Activated CD4-positive, alpha-beta memory T cell treated with anti-CD3 and anti-CD28 coated beads for 36 hours (primary cell): ENCODE measurements around the gene STXBP4. TPM values are rescaled to one million over a fixed set of nuclear protein-coding genes. Genes with fewer than 3 reads are reported as not detected.

Experiments used
- CTCF ChIA-PET: fragments of 350-600 bp; sonication (Branson Sonifier 250); formaldehyde crosslinking; loops from one replicate; lab custom pipeline; 2021; ENCODE audit warnings: antibody characterized with exemption, inconsistent platforms; lab: Charles Lee
- POLR2A ChIA-PET: fragments of 350-600 bp; sonication (Branson Sonifier 250); formaldehyde crosslinking; loops from one replicate; lab custom pipeline; 2021; ENCODE audit warnings: antibody characterized with exemption; lab: Charles Lee
- DNase-seq: peaks from one replicate; pipeline ENCODE4 v3.0.0-alpha.2; 2020
- H3K27ac Mint-ChIP-seq: one replicate; pipeline ENCODE4 v1.8.0; 2021; ENCODE audit warnings: mixed read lengths
- H3K27me3 Mint-ChIP-seq: one replicate; pipeline ENCODE4 v1.8.0; 2021; ENCODE audit warnings: mixed read lengths
- H3K36me3 Mint-ChIP-seq: one replicate; pipeline ENCODE4 v1.8.0; 2021; ENCODE audit warnings: mixed read lengths
- H3K4me1 Mint-ChIP-seq: one replicate; pipeline ENCODE4 v1.8.0; 2021; ENCODE audit warnings: low read depth, mixed read lengths
- H3K4me3 Mint-ChIP-seq: one replicate; pipeline ENCODE4 v1.8.0; 2021; ENCODE audit warnings: mild to moderate bottlenecking, mixed read lengths
- H3K9me3 Mint-ChIP-seq: one replicate; pipeline ENCODE4 v1.8.0; 2021; ENCODE audit warnings: mixed read lengths
- intact Hi-C: fragments of 100-400 bp; cut with micrococcal nuclease; formaldehyde crosslinking; loops from one replicate; pipeline ENCODE4 v1.15.1; 2023
- total RNA-seq, 2 experiments: library from RNA; stranded (reverse); gene quantifications; one replicate each; pipeline ENCODE4 v1.2.3, GENCODE V29; 2021

STXBP4 gene
- total RNA-seq, 2 experiments from 2014 or later = 3.2 to 4.3 TPM

DNA sequence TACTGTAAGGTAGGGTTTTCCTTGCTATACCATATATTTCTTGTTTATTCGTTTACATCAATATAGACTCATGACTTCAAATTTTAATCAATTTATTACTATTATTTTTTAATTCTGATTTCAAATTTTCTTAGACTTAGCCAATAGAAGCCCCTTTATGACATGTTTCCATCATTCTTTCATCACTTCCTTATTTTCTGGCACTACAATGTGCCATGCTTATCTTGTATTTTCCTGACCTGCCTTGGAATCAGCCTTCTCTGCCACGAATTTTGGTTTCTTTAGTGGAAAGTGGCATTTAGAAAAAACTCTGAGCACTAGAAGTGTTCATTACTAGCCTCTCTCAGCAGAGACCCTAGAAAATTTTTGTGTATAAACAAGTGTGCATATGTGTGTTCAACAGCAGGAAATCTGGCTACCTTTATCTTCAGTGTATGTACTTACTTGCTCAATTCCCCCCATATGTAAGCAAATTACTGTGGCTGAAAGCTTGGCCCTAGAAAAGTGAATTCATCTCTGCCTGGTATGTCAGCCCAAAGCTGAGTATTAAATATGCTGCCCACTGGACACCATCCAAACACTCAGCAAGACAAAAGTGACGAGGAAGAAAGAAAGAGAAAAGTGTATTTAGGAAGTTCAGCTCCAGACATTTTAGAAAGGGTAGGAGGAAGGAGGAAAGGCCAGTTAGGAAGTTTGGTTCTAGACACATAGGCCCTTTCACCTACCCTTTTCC is 4.0 kb downstream of the STXBP4 start:
- intact Hi-C loops = no loop called here
- H3K36me3 Mint-ChIP-seq = peaks cover 2% of the 10 kb centered on the region
- H3K27me3 Mint-ChIP-seq = no peaks in the 10 kb centered on the region
- no peak for DNase-seq
- peaks cover 9% of the 10 kb centered on the region for H3K4me1 Mint-ChIP-seq
- no peak overlapping the region for H3K4me3 Mint-ChIP-seq
- ChIA-PET POLR2A (no interaction called here), CTCF (interaction anchor here (1.0 to 1.2 kb wide), 2 partner anchors 554 to 745 kb away, joined by 3 to 4 read pairs; no protein-coding TSS in a partner anchor)
- H3K9me3 Mint-ChIP-seq = no peaks in the 10 kb centered on the region
- no peak overlapping the region for H3K27ac Mint-ChIP-seq

DNA sequence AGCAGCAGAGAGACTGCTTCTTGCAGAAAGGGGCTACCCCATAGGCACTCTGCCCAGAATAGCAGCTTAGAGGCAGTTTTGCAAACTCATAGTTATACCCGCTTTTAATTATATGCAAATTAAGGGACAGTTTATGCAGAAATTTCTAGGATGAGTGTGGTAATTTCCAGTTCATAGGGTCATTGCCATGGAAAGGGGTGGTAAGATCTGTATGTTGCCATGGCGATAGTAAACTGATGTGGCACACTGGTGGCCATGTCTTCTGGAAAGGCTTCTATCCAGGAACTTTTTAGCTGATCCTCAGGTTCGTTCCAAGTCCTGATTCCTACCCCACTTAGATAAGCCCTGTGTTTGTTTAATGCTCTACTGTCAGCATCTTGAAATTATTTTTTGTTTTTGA is 6.2 kb downstream of the STXBP4 start:
- Mint-ChIP-seq H3K4me1 (peaks cover 10% of the 10 kb centered on the region), H3K36me3 (peaks cover 2% of the 10 kb centered on the region), H3K4me3 (no peak overlapping the region), H3K9me3 (peaks cover 2% of the 10 kb centered on the region), H3K27me3 (no peaks in the 10 kb centered on the region), H3K27ac (no peak overlapping the region)
- intact Hi-C loops = no loop called here
- CTCF ChIA-PET = interaction anchor here (0.6 kb wide), 1 partner anchor 19 kb away, joined by 3 read pairs; no protein-coding TSS in a partner anchor
- no peak for DNase-seq
- POLR2A ChIA-PET = no interaction called here

DNA sequence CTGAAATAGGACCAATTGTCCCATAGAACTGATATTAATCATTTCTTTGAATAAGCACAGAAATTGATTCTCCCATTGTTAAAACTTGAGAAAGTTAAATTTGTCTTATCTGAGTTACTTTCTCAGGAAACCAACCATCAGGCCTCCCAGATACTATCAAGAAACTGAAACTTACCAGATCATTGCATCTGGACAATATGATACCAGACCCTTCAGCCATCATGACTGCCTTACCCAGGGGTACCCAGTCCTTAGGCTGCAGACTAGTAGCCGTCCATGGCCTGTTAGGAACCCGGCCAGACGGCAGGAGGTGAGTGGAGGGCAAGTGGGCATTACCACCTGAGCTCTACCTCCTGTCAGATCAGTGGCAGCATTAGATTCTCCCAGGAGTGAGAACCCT is 7.8 kb downstream of the STXBP4 start:
- Mint-ChIP-seq H3K27me3 (no peaks in the 10 kb centered on the region), H3K4me3 (no peak overlapping the region), H3K27ac (no peak overlapping the region), H3K36me3 (peaks cover 4% of the 10 kb centered on the region), H3K9me3 (peaks cover 4% of the 10 kb centered on the region), H3K4me1 (peaks cover 10% of the 10 kb centered on the region)
- ChIA-PET CTCF (no interaction called here), POLR2A (no interaction called here)
- DNase-seq = no peak
- intact Hi-C loops = no loop called here

DNA sequence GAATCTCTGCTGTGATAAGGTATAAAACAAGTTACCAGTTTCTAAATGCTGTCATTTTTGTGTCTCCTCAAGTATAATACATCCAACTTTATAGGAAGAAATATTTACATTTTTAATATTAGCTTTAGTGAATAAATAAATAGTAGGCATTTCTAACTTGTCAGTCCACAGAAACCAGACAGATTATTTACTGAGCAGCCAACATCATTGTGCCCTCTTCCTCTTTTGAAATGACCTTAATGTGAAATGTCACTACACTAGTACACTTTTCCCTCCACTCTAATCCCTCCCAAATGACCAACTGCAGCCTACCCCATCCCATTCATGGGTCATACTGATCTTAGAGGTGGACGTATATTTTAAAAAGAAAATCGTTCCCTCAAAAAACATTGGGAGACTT is 9.2 kb downstream of the STXBP4 start:
- no peak for DNase-seq
- Mint-ChIP-seq H3K36me3 (peaks cover 4% of the 10 kb centered on the region), H3K9me3 (peaks cover 4% of the 10 kb centered on the region), H3K4me1 (peaks cover 10% of the 10 kb centered on the region), H3K27ac (no peak overlapping the region), H3K4me3 (no peak overlapping the region), H3K27me3 (no peaks in the 10 kb centered on the region)
- ChIA-PET POLR2A (no interaction called here), CTCF (interaction anchor here (1.0 to 1.1 kb wide), 2 partner anchors 16 to 378 kb away, joined by 3 to 4 read pairs; no protein-coding TSS in a partner anchor)
- intact Hi-C loops = no loop called here

DNA sequence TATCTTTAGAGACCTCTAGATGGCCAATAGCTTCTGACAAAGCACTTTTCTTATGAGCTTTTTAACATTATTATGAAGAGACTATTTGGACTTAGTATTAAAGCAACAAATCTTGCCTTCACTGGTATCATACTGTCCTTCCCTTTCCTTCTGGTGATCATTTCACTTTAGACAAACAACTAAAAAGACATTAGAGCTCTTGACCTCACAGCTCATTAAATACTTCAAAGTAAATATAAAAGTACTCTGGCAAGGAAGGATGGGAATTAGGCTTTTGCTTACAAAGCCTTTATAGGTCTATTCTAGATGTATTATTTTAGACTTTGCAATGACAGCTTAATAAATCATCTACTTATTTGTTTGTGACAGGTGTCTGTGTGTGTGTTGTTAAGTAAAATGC is 11.1 kb downstream of the STXBP4 start:
- Mint-ChIP-seq H3K9me3 (peaks cover 4% of the 10 kb centered on the region), H3K4me1 (peaks cover 10% of the 10 kb centered on the region), H3K36me3 (peaks cover 4% of the 10 kb centered on the region), H3K27ac (no peak overlapping the region), H3K4me3 (no peak overlapping the region), H3K27me3 (no peaks in the 10 kb centered on the region)
- POLR2A ChIA-PET = no interaction called here
- intact Hi-C loops = no loop called here
- CTCF ChIA-PET = interaction anchor here (1.0 kb wide), 1 partner anchor 14 kb away, joined by 5 read pairs; no protein-coding TSS in a partner anchor
- DNase-seq = no peak

DNA sequence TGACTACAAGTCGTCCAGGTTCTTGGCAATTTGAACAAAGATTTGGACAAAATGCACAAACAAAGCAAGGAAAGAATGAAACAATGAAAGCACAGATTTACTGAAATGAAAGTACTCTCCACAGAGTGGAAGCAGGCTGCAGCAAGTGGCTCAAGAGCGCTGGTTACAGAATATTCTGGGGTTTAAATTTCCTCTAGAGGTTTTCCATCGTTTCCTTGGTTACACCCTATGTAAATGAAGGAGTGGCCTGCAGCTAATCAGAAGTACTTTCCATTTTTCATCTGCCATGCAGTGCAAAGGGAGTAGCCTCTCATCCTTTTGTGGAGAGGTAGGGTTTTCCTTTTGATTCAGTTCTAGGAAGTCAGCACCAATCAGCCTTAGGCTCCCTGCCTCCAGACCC is 11.8 kb downstream of the STXBP4 start:
- intact Hi-C loops = no loop called here
- Mint-ChIP-seq H3K36me3 (peaks cover 4% of the 10 kb centered on the region), H3K4me3 (no peak overlapping the region), H3K27me3 (no peaks in the 10 kb centered on the region), H3K27ac (no peak overlapping the region), H3K4me1 (peaks cover 10% of the 10 kb centered on the region), H3K9me3 (peaks cover 4% of the 10 kb centered on the region)
- ChIA-PET POLR2A (no interaction called here), CTCF (no interaction called here)
- DNase-seq = no peak

DNA sequence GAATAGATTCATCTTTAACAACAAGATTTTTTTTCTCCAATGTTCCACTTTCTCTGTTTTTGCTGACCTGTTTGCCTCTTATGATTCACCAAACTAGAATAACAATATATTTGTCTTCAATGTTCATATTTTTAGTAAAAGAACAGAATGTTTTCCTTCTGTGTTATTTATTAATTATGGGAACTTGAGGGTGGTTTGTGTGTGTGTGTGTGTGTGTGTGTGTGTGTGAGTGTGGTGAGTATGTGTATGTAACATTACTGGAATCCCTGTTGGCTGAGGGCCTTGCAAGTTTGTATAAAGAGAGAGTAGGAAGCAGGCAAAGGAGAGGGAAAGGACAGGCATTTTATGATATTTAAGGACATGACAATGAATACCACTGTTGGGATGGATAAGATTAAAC is 13.8 kb downstream of the STXBP4 start:
- ChIA-PET CTCF (no interaction called here), POLR2A (no interaction called here)
- Mint-ChIP-seq H3K4me1 (peaks cover 3% of the 10 kb centered on the region), H3K9me3 (peaks cover 4% of the 10 kb centered on the region), H3K4me3 (no peak overlapping the region), H3K27me3 (no peaks in the 10 kb centered on the region), H3K36me3 (peaks cover 3% of the 10 kb centered on the region), H3K27ac (no peak overlapping the region)
- intact Hi-C loops = no loop called here
- DNase-seq = no peak

DNA sequence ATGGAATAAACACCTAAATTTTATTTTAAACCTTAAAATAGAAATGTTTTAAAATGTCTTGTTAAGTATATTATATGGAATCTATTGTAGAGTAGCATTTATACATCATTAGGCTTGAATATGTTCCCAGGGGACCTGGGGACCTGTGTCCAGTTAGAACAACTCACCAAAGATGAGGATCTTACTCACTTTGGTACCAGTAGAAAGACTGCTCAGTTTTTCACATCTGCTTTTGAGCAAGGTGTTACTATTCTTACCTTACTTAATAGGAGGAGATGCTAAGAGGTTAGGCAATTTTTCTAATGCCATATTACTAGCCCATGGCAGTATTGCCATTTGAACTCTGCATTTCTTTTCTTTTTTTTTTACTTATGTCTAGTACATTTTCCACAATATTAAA is 14.7 kb downstream of the STXBP4 start:
- POLR2A ChIA-PET = no interaction called here
- Mint-ChIP-seq H3K36me3 (peaks cover 3% of the 10 kb centered on the region), H3K4me3 (no peak overlapping the region), H3K27me3 (no peaks in the 10 kb centered on the region), H3K27ac (no peak overlapping the region), H3K9me3 (peaks cover 4% of the 10 kb centered on the region), H3K4me1 (peaks cover 3% of the 10 kb centered on the region)
- intact Hi-C loops = no loop called here
- CTCF ChIA-PET = no interaction called here
- no peak for DNase-seq

DNA sequence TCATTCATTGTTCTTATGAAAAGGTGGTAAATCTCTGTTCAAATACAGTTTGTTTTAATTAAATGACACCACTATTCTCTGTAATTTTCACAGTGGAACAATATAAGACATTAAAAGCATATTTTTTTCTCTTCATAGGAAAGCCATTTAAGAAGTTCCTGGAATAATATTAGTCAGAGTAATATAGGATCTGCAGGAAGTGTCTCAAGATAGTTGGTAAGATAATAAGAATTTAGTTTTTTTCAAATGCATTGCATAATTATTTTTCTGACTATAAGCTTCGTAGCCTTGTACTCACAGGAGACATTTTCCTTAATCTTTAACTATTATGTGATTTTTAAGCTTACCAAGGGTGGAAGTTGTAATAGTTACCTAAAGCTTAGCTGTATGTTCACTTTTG is 16.9 kb downstream of the STXBP4 start:
- H3K4me1 Mint-ChIP-seq = no peaks in the 10 kb centered on the region
- no peak overlapping the region for H3K27ac Mint-ChIP-seq
- peaks cover 3% of the 10 kb centered on the region for H3K36me3 Mint-ChIP-seq
- no peak for DNase-seq
- ChIA-PET CTCF (interaction anchor here (1.0 to 2.2 kb wide), 3 partner anchors 8 to 371 kb away, joined by 3 to 6 read pairs (median 5); no protein-coding TSS in a partner anchor), POLR2A (no interaction called here)
- no peaks in the 10 kb centered on the region for H3K27me3 Mint-ChIP-seq
- no peaks in the 10 kb centered on the region for H3K9me3 Mint-ChIP-seq
- intact Hi-C loops = no loop called here
- no peak overlapping the region for H3K4me3 Mint-ChIP-seq

DNA sequence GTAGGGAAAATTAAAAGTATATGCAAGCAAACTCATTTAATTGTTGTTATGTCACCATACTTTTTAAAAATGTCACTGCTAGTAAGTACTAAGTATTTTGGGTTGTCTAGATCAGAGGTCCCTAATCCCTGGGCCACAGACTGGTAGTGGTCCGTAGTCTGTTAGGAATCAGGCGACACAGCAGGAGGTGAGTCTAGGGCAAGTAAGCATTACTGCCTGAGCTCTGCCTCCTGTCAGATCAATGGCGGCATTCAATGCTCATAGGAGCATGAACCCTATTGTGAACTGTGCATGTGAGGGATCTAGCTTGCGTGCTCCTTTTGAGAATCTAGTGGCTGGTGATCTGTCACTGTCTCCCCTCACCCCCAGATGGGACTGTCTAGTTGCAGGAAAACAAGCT is 21.6 kb downstream of the STXBP4 start:
- Mint-ChIP-seq H3K36me3 (no peaks in the 10 kb centered on the region), H3K27ac (no peak overlapping the region), H3K4me3 (no peak overlapping the region), H3K9me3 (no peaks in the 10 kb centered on the region), H3K27me3 (no peaks in the 10 kb centered on the region), H3K4me1 (no peaks in the 10 kb centered on the region)
- POLR2A ChIA-PET = no interaction called here
- CTCF ChIA-PET = interaction anchor here (1.7 to 6.3 kb wide), 3 partner anchors 248 to 366 kb away, joined by 3 to 92 read pairs (median 87); no protein-coding TSS in a partner anchor
- no peak for DNase-seq
- intact Hi-C loops = no loop called here

DNA sequence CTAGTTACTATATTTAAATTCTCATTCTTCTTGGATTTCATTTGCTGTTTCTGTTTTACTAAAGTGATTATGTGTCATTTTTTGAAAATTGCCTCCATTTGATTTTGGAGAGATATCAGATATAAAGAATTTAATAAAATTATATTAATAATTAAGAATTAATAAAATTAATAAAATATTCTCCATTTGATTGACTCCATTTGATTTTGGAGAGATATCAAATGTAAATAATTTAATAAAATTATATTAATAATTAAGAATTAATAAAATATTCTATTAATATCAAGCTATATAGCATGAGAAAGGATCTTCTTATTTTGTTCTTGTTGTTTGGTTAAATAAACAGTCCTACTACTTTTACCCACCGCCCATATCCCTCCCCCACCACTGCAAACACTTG is 23.0 kb downstream of the STXBP4 start:
- Mint-ChIP-seq H3K27me3 (no peaks in the 10 kb centered on the region), H3K9me3 (no peaks in the 10 kb centered on the region), H3K4me3 (no peak overlapping the region), H3K4me1 (no peaks in the 10 kb centered on the region), H3K27ac (no peak overlapping the region), H3K36me3 (no peaks in the 10 kb centered on the region)
- DNase-seq = no peak
- intact Hi-C loops = no loop called here
- ChIA-PET POLR2A (no interaction called here), CTCF (interaction anchor here (0.6 to 6.3 kb wide), 9 partner anchors 9 to 365 kb away, joined by 3 to 92 read pairs (median 9); no protein-coding TSS in a partner anchor)

DNA sequence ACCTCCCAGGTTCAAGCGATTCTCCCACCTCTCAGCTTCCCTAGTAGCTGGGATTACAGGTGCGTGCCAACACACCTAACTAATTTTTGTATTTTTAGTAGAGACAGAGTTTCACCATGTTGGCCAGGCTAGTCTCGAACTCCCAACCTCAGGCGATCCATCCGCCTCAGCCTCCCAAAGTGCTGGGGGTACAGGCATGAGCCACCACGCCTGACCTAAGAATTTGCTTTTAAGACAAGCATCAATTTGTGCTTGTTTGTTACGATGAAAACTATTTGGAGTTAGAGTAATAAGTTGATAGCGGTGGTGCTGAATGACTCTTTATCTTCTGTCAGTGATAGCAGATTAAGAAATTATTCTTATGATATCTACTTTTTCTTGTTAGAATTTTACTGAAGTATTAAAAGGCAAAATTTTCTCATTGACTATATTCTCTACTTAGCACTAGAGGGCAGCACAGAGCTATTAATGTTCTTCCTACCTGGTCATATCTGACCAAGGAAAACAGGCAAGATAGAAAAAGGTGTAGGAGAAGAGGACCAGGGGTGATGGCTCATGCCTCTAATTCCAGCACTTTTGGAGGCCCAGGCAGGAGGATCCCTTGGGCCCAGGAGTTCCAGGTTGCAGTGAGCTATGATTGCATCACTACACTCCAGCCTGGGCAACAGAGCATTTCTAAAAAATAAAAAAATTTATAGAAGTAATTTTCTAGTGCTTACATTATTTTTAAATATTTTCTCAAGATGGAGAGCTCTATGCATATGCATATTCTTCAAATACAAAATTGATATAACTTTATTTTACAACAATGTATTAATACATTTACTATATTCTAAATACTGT is 24.5 kb downstream of the STXBP4 start:
- no peaks in the 10 kb centered on the region for H3K27me3 Mint-ChIP-seq
- DNase-seq = no peak
- H3K4me3 Mint-ChIP-seq = no peak overlapping the region
- intact Hi-C loops = loop anchor here (1.0 kb wide), 3 partner anchors 303 to 521 kb away; no protein-coding TSS in a partner anchor
- POLR2A ChIA-PET = no interaction called here
- no peak overlapping the region for H3K27ac Mint-ChIP-seq
- no peaks in the 10 kb centered on the region for H3K9me3 Mint-ChIP-seq
- H3K36me3 Mint-ChIP-seq = no peaks in the 10 kb centered on the region
- H3K4me1 Mint-ChIP-seq = no peaks in the 10 kb centered on the region
- CTCF ChIA-PET = interaction anchor here (0.6 to 6.3 kb wide), 38 partner anchors 8 to 725 kb away, joined by 3 to 92 read pairs (median 4); no protein-coding TSS in a partner anchor
